Parathyroid adenoma (tissue), 2 donors: ENCODE measurements around the gene CCDC73.
"Not testable (repeated sequence)": the region's sequence is repeated elsewhere in the genome, so short reads cannot be mapped to it uniquely, and the experiment has no call there.

Experiments
- H2AFZ ChIP-seq: fragments of 300-600 bp; sonication (generic); one replicate; pipeline ENCODE4 v1.7.0; 2017; ENCODE audit warnings: antibody characterized with exemption, mild to moderate bottlenecking
- H3K27ac ChIP-seq: fragments of 300-600 bp; sonication (generic); one replicate; pipeline ENCODE4 v1.7.0; 2017
- H3K27me3 ChIP-seq: fragments of 300-600 bp; sonication (generic); one replicate; pipeline ENCODE4 v1.7.0; 2017; ENCODE audit warnings: low read length; ENCODE audit not compliant: control insufficient read depth, insufficient read depth
- H3K36me3 ChIP-seq: fragments of 300-600 bp; sonication (generic); one replicate; pipeline ENCODE4 v1.7.0; 2017; ENCODE audit warnings: low read length; ENCODE audit not compliant: control insufficient read depth, insufficient read depth
- H3K4me1 ChIP-seq: fragments of 300-600 bp; sonication (generic); one replicate; pipeline ENCODE4 v1.7.0; 2017; ENCODE audit warnings: control low read depth
- H3K4me2 ChIP-seq: fragments of 300-600 bp; sonication (generic); one replicate; pipeline ENCODE4 v1.7.0; 2017; ENCODE audit warnings: low read length
- H3K4me3 ChIP-seq: fragments of 300-600 bp; sonication (generic); one replicate; pipeline ENCODE4 v1.7.0; 2017; ENCODE audit warnings: low read depth, low read length
- H3K79me2 ChIP-seq: fragments of 300-600 bp; sonication (generic); one replicate; pipeline ENCODE4 v1.7.0; 2017; ENCODE audit warnings: control low read depth
- H3K9ac ChIP-seq: fragments of 300-600 bp; sonication (generic); one replicate; pipeline ENCODE4 v1.7.0; 2017; ENCODE audit warnings: mild to moderate bottlenecking
- H3K9me3 ChIP-seq: fragments of 300-600 bp; sonication (generic); one replicate; pipeline ENCODE4 v1.7.0; 2017; ENCODE audit warnings: low read length; ENCODE audit not compliant: control insufficient read depth
- TF ChIP-seq, protein P1 (sequence below): fragments of 300-600 bp; sonication (generic); IDR thresholded peaks from one replicate; pipeline ENCODE4 v1.7.0; 2017; ENCODE audit warnings: antibody characterized with exemption, mild to moderate bottlenecking
- donor health status: primary hyperparathyroidism.

CCDC73 gene

DNA sequence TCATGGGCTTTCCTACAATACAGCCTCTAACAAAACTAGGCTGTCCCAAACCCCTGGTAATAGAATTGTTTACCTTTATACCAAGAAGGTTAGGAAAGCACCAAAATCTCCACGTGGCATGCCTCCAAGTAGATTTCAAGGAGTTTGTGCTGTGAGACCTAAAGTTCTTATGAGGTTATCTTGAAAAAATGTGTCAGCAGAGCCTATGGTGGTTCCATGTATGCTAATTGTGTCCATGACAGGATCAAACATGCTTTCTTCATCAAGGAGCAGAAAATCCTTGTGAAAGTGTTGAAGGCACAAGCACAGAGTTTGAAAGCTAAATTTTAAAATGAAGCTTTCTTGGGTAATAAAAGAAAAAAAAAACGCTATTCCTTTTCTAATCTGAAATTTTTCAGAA, 36.2 kb downstream of the CCDC73 start:
- H3K4me1 ChIP-seq, result no peaks in the 10 kb centered on the region
- TF ChIP-seq, protein P1, sequence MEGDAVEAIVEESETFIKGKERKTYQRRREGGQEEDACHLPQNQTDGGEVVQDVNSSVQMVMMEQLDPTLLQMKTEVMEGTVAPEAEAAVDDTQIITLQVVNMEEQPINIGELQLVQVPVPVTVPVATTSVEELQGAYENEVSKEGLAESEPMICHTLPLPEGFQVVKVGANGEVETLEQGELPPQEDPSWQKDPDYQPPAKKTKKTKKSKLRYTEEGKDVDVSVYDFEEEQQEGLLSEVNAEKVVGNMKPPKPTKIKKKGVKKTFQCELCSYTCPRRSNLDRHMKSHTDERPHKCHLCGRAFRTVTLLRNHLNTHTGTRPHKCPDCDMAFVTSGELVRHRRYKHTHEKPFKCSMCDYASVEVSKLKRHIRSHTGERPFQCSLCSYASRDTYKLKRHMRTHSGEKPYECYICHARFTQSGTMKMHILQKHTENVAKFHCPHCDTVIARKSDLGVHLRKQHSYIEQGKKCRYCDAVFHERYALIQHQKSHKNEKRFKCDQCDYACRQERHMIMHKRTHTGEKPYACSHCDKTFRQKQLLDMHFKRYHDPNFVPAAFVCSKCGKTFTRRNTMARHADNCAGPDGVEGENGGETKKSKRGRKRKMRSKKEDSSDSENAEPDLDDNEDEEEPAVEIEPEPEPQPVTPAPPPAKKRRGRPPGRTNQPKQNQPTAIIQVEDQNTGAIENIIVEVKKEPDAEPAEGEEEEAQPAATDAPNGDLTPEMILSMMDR, result no peak

DNA sequence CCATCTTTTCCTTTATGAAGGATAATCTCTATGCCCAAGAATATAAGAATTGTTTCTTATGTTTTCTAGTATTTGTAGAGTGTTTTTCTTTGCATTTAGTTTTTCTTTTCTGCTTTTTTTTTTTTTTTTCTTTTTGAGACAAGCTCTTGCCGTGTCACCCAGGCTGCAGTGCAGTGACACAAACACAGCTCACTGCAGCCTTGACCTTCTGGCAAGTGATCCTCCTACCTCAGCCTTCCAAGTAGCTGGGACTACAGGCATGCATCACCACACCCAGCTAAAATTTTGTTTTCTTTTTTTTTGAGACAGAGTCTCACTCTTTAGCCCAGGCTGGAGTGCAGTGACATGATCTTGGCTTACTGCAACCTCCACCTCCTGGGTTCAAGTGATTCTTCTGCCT, 41.3 kb downstream of the CCDC73 start:
- H3K4me2 ChIP-seq, H3K27me3 ChIP-seq, H3K9me3 ChIP-seq, H3K27ac ChIP-seq, H3K4me3 ChIP-seq, H2AFZ ChIP-seq, H3K4me1 ChIP-seq, H3K9ac ChIP-seq, H3K79me2 ChIP-seq, H3K36me3 ChIP-seq: not testable (repeated sequence)

More for the DNA sequence above, 36.2 kb downstream of the CCDC73 start:
- H2AFZ ChIP-seq, result no peak overlapping the region
- H3K36me3 ChIP-seq, result no peaks in the 10 kb centered on the region
- H3K9ac ChIP-seq, result no peak overlapping the region
- H3K27me3 ChIP-seq, result no peaks in the 10 kb centered on the region
- H3K27ac ChIP-seq, result no peak overlapping the region
- no peaks in the 10 kb centered on the region for H3K9me3 ChIP-seq
- no peaks in the 10 kb centered on the region for H3K79me2 ChIP-seq
- H3K4me2 ChIP-seq, result no peak overlapping the region
- H3K4me3 ChIP-seq, result no peak overlapping the region

DNA sequence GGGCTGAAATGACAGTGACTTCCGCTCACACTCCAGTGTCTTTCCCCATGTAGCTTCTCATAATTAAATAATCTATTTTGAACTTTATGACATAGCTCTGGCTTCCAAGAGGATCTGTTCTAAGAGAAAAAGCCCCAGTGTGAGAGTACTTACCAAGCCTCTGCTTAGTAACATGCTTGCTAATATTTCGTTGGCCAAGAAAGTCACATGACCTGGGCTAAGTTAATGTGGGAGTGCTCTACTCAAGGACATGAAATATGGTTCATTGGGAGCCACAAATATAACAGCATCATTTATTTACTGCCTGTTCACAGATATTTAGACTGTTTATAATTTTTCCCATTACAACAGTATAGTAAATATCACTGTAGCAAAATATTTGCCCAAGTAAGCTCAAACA, 42.5 kb downstream of the CCDC73 start:
- Histone ChIP-seq H2AFZ (no peak overlapping the region), H3K36me3 (no peaks in the 10 kb centered on the region), H3K4me3 (no peak overlapping the region), H3K79me2 (no peaks in the 10 kb centered on the region), H3K27ac (no peak overlapping the region), H3K9me3 (no peaks in the 10 kb centered on the region), H3K9ac (no peak overlapping the region), H3K27me3 (no peaks in the 10 kb centered on the region), H3K4me2 (no peak overlapping the region), H3K4me1 (no peaks in the 10 kb centered on the region)
- TF ChIP-seq, protein P1, result no peak

DNA sequence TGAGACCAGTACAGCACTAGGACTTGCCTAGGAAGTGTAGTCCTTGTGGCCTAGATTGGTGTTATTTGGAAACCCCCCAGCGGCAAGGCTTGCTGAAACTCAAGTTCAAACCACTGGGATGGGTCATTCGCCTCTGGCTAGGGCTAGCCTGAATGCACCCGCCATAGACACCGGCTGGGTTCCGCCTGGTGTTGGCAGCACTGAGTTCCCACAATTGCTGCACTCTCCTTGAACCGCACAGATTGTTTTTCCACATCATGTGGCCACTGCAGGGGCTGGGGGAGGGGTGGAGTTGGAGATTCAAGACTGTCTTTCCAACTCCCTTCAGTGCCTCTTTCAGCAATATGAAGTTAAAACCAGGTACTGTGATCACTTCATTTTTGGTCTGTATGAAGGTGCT, 43.1 kb downstream of the CCDC73 start:
- Histone ChIP-seq H3K36me3 (no peaks in the 10 kb centered on the region), H3K9ac (no peak overlapping the region), H3K9me3 (no peaks in the 10 kb centered on the region), H3K4me2 (no peak overlapping the region), H3K4me3 (no peak overlapping the region), H2AFZ (no peak overlapping the region), H3K27me3 (no peaks in the 10 kb centered on the region), H3K79me2 (no peaks in the 10 kb centered on the region), H3K4me1 (no peaks in the 10 kb centered on the region), H3K27ac (no peak overlapping the region)
- TF ChIP-seq, protein P1, result no peak

DNA sequence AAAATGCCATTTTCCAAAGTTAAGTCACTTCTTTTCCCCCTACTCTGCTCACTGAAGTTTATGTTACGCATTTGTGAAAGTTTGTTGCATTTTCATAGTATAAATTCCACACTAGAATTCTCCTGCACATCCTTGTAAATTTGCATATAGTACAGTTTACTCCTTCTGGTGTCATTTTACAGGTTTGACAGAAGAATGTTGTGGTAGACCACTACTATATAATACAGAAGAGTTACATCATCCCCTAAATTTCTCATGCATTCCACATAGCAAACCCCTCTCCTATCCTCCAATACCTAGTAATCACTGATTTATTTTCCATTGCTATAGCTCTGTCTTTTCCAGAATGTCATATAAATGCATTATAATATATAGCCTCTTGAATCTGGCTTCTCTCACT, 64.5 kb downstream of the CCDC73 start:
- TF ChIP-seq, protein P1, result no peak
- no peaks in the 10 kb centered on the region for H3K27me3 ChIP-seq
- no peak overlapping the region for H2AFZ ChIP-seq
- no peak overlapping the region for H3K4me2 ChIP-seq
- H3K36me3 ChIP-seq, result no peaks in the 10 kb centered on the region
- H3K4me1 ChIP-seq, result no peaks in the 10 kb centered on the region
- no peaks in the 10 kb centered on the region for H3K9me3 ChIP-seq
- no peak overlapping the region for H3K4me3 ChIP-seq
- H3K79me2 ChIP-seq, result no peaks in the 10 kb centered on the region
- H3K27ac ChIP-seq, result no peak overlapping the region
- H3K9ac ChIP-seq, result no peak overlapping the region
